Renal cortex interstitium (tissue), 11 donors: ENCODE results near the gene NDUFB10. TPM values are rescaled to one million over a fixed set of nuclear protein-coding genes. Genes with fewer than 3 reads are reported as not detected.
"Not testable (repeated sequence)": the region's sequence is repeated elsewhere in the genome, so short reads cannot be mapped to it uniquely, and the experiment has no call there.

Source experiments
- DNase-seq, 11 donors: peaks; one replicate each; pipeline ENCODE4 v3.0.0-alpha.2; 2013; ENCODE audit warnings: low read depth in 9 of 11, low spot score in 4 of 11; ENCODE audit errors: extremely low read depth in 1 of 11
- polyA plus RNA-seq, 3 donors: library from polyadenylated mRNA; unstranded; fragments of 120-200 nt; gene quantifications; one replicate each; pipeline ENCODE4 v1.2.1, GENCODE V29; 2013; ENCODE audit not compliant: insufficient read length in 3 of 3

Gene NDUFB10
- polyA plus RNA-seq, 3 donors = 121 to 154 (median 124) TPM

- no peak for DNase-seq
Observed at GRCh38 chr16:1918351-1919326, 40.7 kb upstream of the NDUFB10 start, which contains the start of gene HS3ST6. TSS of gene HS3ST6 (minus strand) at chr16:1918415. CDS start at chr16:1918323, 92 bp downstream.

GRCh38 chr16:1919327-1919998 is 39.9 kb upstream of the NDUFB10 start:
- DNase-seq = no peak

GRCh38 chr16:1920122-1920521 is 39.2 kb upstream of the NDUFB10 start:
- DNase-seq = not testable (repeated sequence)

GRCh38 chr16:1920727-1921171 is 38.6 kb upstream of the NDUFB10 start:
- DNase-seq = no peak

- no peak for DNase-seq
Observed at GRCh38 chr16:1922357-1922756, 37.0 kb upstream of the NDUFB10 start.

GRCh38 chr16:1923299-1924034 is 35.9 kb upstream of the NDUFB10 start:
- no peak for DNase-seq

GRCh38 chr16:1924095-1924494 is 35.2 kb upstream of the NDUFB10 start:
- no peak for DNase-seq

GRCh38 chr16:1926271-1926670 is 33.1 kb upstream of the NDUFB10 start:
- no peak for DNase-seq

- no peak for DNase-seq
Observed at GRCh38 chr16:1929105-1929504, 30.2 kb upstream of the NDUFB10 start.

- DNase-seq = peak; percentile 59 to 86 (median 75)
Observed at GRCh38 chr16:1929578-1930337, 29.6 kb upstream of the NDUFB10 start.

GRCh38 chr16:1930338-1930720 is 29.0 kb upstream of the NDUFB10 start:
- DNase-seq = no peak

GRCh38 chr16:1932050-1933028 is 27.0 kb upstream of the NDUFB10 start:
- no peak for DNase-seq

- no peak for DNase-seq
Observed at GRCh38 chr16:1933097-1933661, 26.2 kb upstream of the NDUFB10 start.

GRCh38 chr16:1936945-1937479 is 22.3 kb upstream of the NDUFB10 start:
- DNase-seq = no peak

- DNase-seq = no peak
Observed at GRCh38 chr16:1938316-1938715, 21.0 kb upstream of the NDUFB10 start.

- DNase-seq = no peak
Observed at GRCh38 chr16:1938910-1939309, 20.4 kb upstream of the NDUFB10 start.

GRCh38 chr16:1939833-1940232 is 19.5 kb upstream of the NDUFB10 start:
- DNase-seq = not testable (repeated sequence)
